ENCODE results near the gene VGLL4. TPM values are rescaled to one million over a fixed set of nuclear protein-coding genes. Genes with fewer than 3 reads are reported as not detected.

VGLL4 gene
- total RNA-seq, 2 donors from 2014 or later, result 57.7 to 63.7 TPM

- Histone ChIP-seq H3K4me1 (peaks cover 3% of the 10 kb centered on the region), H3K4me3 (no peak overlapping the region), H3K27ac (no peak overlapping the region), H3K27me3 (no peaks in the 10 kb centered on the region), H3K9me3 (no peaks in the 10 kb centered on the region), H3K36me3 (no peaks in the 10 kb centered on the region), H3K9ac (ENCODE audit: low read depth in 2 of 2, low read length in 2 of 2) (no peak overlapping the region)
- no peak for TF ChIP-seq CTCF (IDR thresholded peaks at IDR 0.05)
- no peak for DNase-seq
- intact Hi-C loops (cut with DNase I), result loop anchor here (10.0 kb wide), 1 partner anchor 49 kb away; no protein-coding TSS in a partner anchor
Measured at GRCh38 chr3:11665331-11665730, 21.6 kb upstream of the VGLL4 start.

- Histone ChIP-seq H3K27me3 (no peaks in the 10 kb centered on the region), H3K36me3 (no peaks in the 10 kb centered on the region), H3K4me1 (peaks cover 4% of the 10 kb centered on the region), H3K4me3 (no peak overlapping the region), H3K9ac (ENCODE audit: low read depth in 2 of 2, low read length in 2 of 2) (no peak overlapping the region), H3K9me3 (no peaks in the 10 kb centered on the region), H3K27ac (no peak overlapping the region)
- DNase-seq, result no peak
- TF ChIP-seq CTCF (IDR thresholded peaks at IDR 0.05), result no peak
- intact Hi-C loops (cut with DNase I), result loop anchor here (10.0 kb wide), 1 partner anchor 52 kb away; no protein-coding TSS in a partner anchor
Measured at GRCh38 chr3:11662392-11662990, 18.8 kb upstream of the VGLL4 start.

- Histone ChIP-seq H3K27ac (no peak overlapping the region), H3K27me3 (no peaks in the 10 kb centered on the region), H3K4me1 (peaks cover 4% of the 10 kb centered on the region), H3K36me3 (no peaks in the 10 kb centered on the region), H3K9ac (ENCODE audit: low read depth in 2 of 2, low read length in 2 of 2) (no peak overlapping the region), H3K4me3 (no peak overlapping the region), H3K9me3 (no peaks in the 10 kb centered on the region)
- TF ChIP-seq CTCF (IDR thresholded peaks at IDR 0.05), result no peak
- DNase-seq, result no peak
- intact Hi-C loops (cut with DNase I), result loop anchor here (10.0 kb wide), 1 partner anchor 53 kb away; no protein-coding TSS in a partner anchor
Measured at GRCh38 chr3:11661827-11662226, 18.1 kb upstream of the VGLL4 start.

GRCh38 chr3:11661052-11661656 is 17.4 kb upstream of the VGLL4 start:
- Histone ChIP-seq H3K9ac (ENCODE audit: low read depth in 2 of 2, low read length in 2 of 2) (no peak overlapping the region), H3K36me3 (no peaks in the 10 kb centered on the region), H3K27me3 (no peaks in the 10 kb centered on the region), H3K4me3 (no peak overlapping the region), H3K9me3 (no peaks in the 10 kb centered on the region), H3K4me1 (peaks cover 4% of the 10 kb centered on the region), H3K27ac (no peak overlapping the region)
- TF ChIP-seq CTCF (IDR thresholded peaks at IDR 0.05), result no peak
- intact Hi-C loops (cut with DNase I), result loop anchor here (10.0 kb wide), 1 partner anchor 54 kb away; no protein-coding TSS in a partner anchor
- no peak for DNase-seq

GRCh38 chr3:11660242-11660641 is 16.5 kb upstream of the VGLL4 start:
- no peak for TF ChIP-seq CTCF (IDR thresholded peaks at IDR 0.05)
- DNase-seq, result peak; percentile 50

More at GRCh38 chr3:11660242-11660641, 16.5 kb upstream of the VGLL4 start:
- Histone ChIP-seq H3K27ac (no peak overlapping the region), H3K27me3 (no peaks in the 10 kb centered on the region), H3K4me1 (peaks cover 4% of the 10 kb centered on the region), H3K9ac (ENCODE audit: low read depth in 2 of 2, low read length in 2 of 2) (no peak overlapping the region), H3K36me3 (no peaks in the 10 kb centered on the region), H3K9me3 (no peaks in the 10 kb centered on the region), H3K4me3 (no peak overlapping the region)
- intact Hi-C loops (cut with DNase I), result loop anchor here (10.0 kb wide), 1 partner anchor 55 kb away; no protein-coding TSS in a partner anchor
